CD4-positive, alpha-beta T cell treated with Interferon alpha-2 for 1 hour (primary cell): ENCODE measurements around the gene CYP1A2.
"Not testable (repeated sequence)": the region's sequence is repeated elsewhere in the genome, so short reads cannot be mapped to it uniquely, and the experiment has no call there.

ENCODE experiments used
- DNase-seq, 2 donors: peaks; one replicate each; pipeline ENCODE4 v3.0.0-alpha.2; 2020 to 2022

Gene CYP1A2, protein sequence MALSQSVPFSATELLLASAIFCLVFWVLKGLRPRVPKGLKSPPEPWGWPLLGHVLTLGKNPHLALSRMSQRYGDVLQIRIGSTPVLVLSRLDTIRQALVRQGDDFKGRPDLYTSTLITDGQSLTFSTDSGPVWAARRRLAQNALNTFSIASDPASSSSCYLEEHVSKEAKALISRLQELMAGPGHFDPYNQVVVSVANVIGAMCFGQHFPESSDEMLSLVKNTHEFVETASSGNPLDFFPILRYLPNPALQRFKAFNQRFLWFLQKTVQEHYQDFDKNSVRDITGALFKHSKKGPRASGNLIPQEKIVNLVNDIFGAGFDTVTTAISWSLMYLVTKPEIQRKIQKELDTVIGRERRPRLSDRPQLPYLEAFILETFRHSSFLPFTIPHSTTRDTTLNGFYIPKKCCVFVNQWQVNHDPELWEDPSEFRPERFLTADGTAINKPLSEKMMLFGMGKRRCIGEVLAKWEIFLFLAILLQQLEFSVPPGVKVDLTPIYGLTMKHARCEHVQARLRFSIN

DNA sequence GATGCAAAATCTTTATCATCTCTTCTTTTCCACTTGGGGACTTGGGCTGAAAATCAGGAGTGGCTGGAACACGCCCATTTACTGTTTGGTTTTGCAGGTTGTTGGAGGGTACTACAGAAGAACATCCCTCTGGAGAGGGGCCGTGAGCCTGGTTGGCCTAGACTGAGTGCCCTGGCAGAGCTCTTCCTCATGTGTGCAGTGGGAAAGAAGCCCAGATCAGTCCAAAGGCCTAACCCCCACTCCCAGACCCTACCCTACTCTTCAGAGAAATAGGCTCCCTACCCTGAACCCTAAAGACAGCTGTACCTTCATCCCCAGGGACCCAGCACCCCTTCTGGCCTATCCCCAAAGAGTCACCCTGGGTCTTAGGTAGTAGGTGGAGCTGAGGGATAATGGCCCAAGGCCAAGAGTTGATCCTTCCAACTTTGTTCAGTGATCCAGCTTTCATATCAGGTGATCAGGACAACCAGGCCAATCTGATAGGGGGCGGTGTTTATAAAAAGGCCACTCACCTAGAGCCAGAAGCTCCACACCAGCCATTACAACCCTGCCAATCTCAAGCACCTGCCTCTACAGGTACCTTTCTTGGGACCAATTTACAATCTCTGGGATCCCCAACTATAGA, at the start of gene CYP1A2:
Gene CYP1A2 (plus strand): TSS at position 524 of the 625 bp plus-strand sequence. CDS start 894 bp downstream, outside the sequence.
- DNase-seq, result no peak

DNA sequence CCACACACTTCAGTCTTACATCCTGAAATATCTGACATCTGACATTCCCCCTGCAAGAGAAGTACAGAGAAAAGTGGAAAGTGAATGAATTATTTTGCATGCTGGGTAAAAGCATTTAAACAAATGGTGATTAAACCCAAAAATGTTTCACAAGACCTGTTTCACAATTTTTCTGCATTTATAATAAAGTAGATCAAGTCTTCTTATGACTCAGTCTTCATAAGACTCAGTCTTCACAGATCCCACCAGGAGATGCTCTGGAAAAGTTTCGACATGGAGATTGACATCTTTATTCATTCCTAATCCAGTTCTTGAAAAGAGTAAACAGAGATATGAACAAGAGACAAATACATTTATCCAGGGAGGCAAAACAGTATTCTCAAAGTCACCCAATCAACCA, 39.6 kb upstream of the CYP1A2 start:
- no peak for DNase-seq

DNA sequence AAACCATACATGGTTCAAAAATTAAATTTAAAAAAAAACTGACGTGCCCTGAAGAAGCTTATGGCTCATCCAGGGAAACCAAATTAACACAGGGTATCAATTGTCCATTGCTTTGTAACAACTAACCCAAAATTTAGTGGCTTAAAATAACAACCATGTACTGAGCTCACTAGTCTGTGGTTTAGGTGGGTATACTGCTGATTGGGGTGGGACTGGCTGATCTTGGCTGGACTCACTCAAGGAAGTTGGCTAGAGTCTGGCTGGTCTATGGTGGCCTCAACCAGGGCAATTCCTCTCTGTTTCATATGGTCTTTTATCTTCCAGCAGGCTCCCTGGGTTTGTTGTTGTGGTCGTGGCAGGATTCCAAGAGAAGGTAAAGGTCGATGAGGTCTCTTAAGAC, 38.8 kb upstream of the CYP1A2 start:
- no peak for DNase-seq

DNA sequence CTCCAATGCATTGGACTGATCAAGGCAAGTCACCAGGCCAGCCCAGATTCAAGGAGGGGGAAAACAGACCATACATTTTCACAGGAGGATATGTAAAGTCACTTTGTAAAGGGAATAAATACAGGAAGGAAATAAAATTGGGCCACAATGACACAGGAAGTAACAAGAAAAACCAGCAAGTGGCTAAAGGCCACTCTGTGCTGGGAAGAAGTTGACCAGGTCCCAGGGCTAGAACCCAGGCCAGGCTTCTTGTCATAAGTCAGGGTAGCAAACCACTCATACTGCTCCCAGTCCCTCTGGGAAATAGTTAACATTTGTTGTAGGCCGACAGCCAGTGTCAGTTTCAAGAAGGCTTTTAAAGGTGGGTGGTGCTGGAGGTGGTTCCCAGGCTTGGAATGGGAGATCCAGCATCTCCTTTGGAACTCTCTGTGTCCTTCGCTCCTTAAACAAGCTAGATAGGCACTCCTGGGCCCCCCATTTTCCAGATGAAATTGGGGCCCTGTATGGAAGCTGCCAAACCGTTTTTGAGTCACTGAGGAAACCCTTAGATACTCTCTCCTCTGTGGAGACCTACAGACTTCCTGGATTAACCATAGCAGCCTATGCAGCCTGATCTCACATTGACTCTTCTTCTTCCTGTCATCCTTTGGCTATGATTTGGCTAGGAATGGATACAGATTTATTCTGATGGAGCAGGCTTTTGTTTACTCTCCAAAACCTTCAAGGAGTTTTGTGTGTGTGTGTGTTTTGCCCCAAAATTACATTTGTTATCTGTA, 38.1 kb upstream of the CYP1A2 start:
- DNase-seq, result no peak

DNA sequence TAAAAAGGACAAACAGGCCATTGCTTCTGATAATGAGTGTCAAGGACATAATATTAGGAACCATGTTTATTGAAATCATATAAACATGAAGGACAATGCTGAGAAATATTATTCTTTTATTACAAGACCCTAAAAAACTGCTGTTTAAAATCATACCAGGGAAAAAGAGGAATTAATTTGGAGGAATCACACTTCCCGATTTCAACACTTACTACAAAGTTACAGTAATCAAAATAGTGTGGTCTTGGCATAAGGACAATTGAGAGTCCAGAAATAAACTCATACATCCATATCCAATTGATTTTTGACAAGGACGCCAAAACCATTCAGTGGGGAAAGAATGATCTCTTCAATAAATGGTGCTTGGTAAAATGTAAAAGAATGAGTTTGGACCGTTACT, 36.3 kb upstream of the CYP1A2 start:
- no peak for DNase-seq

DNA sequence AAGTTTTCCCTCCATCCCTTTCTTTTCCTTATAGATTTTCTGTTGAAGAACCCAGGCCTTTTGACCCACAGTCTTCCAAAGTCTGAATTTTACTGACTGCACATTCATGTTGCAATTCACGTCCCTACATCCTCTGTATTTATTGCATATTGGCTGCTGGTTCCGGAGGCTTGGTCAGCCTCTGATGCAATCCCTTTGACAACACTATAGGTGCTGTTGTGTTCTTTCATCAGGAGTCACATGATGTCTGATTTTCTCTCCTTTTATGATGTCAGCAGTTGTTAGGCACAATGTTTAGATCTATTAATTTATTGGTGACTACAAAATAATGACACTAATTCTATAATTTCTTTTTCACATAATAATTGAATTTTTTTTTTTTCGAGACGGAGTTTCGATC, 32.0 kb upstream of the CYP1A2 start:
- DNase-seq, result no peak

DNA sequence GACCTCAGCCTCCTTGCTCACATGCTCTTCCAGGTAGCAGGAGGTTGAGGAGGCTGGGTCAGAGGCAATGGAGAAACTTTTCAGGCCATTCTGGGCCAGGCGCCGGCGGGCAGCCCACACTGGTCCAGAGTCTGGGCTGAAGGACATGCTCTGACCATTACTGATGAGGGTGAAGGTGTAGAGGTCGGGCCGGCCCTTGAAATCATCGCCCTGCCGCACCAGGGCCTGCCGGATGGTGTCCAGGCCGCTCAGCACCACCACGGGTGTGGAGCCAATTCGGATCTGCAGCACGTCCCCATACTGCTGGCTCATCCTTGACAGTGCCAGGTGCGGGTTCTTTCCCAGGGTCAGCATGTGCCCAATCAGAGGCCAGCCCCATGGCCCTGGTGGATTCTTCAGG, 26.1 kb upstream of the CYP1A2 start:
- no peak for DNase-seq

DNA sequence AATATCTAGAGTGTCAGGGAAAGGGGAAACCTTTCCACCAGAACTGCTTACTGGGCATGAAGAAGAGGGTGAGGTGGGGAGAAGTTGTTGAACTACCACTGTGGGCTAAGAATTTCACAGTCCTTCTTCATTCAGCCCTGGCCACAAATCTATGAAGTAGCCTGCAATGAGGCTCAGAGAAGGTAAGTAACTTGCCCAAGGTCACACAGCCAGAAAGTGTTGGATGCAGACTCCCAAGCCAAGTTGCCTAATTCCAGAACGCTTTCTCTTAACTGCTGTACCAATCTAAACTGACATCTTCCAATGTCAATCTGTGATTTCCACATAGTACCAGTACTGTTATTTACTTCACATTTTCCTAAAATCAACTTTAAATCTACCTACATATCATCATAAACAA, 25.5 kb upstream of the CYP1A2 start:
- DNase-seq, result no peak

DNA sequence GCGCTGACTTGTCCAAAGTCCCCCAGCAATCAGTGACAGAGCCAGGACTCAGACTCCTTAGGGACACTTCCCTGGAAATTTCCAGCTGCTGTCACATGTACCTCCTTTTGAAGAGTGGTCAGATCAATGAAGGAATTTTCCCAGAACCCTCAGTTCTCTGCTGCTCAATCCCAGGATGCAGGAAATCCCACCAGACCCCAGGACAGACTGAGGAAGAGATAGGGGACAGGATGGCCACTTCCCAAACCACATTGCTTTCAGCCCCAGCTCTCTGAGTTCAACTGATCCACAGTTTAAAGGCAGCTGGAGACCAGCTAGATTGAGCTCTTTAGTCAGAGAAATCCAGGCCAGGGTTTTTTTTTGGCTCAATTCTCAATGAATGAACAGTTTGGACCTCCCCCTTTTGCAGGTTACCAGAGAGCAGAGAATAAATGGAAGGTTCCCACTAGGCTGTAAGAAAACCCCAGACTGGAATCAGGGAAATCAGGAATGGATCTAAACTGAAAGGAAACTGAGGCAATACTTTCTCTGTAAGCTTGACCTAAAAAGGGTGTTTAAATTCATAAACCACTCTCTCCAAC, 24.8 kb upstream of the CYP1A2 start:
- DNase-seq, result peak in 1 of 2 donors; percentile 38

DNA sequence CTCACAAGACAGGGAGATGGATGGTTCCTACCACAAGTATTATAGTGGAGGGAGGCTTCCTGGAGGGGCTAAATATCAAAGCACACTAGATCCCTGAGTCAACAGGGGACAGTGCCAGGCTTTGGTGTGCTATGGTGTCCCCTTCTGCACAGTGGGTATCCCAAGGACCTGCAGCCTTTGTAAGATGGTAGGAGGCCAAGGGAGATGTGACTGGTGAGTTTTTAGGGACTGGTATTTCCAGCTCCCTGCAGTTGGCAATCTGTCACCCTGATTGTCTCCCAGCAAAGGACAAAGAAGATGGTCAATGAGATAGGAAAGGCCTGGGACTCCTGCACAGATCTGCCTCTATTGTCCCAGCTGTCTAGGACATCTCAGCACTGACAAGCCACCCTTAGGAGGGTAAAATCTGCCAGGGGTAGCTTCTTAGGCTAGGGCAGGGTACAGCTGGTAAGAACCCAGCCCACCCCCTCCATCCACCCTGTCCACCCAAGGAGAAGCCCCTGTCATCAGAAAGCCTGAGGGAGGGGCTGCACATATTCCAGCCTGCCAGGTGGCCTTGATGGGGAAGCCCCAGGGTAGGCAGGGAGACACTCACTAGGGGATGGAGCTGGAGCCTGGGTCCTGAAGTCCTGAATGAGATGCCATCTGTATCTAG, 23.9 kb upstream of the CYP1A2 start:
- no peak for DNase-seq

DNA sequence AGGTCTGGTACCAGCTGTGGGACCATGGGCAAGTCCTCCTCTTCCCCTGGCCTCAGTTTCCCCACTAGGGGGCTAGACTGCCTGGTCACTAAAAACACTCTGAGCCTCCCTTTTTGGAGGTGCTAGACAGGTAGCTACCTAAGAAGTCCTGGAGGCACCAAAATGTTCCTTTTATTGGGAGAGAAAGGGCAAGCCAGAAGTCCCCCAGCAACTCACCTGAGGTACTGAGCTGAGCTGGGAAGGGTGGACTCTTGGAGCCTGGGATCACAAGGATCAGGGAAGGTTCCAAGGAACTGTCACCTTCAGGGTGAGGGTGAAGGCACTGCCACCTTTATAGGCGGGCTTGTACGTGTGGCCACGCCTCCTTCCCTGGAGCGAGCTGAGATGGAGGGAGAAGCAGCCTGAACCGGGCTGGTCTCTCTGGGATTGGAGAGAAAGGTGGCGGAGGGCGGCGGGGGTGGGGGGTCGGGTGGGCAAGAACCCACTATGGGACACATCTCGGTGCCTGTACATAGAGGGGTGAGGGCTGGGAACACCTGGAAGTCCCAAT, 23.3 kb upstream of the CYP1A2 start, which contains the start of gene CYP1A1:
Gene CYP1A1 (minus strand): TSS at position 304 of the 550 bp plus-strand sequence. CDS start 2,431 bp downstream, outside the sequence.
- peak in 1 of 2 donors; percentile 25 for DNase-seq

DNA sequence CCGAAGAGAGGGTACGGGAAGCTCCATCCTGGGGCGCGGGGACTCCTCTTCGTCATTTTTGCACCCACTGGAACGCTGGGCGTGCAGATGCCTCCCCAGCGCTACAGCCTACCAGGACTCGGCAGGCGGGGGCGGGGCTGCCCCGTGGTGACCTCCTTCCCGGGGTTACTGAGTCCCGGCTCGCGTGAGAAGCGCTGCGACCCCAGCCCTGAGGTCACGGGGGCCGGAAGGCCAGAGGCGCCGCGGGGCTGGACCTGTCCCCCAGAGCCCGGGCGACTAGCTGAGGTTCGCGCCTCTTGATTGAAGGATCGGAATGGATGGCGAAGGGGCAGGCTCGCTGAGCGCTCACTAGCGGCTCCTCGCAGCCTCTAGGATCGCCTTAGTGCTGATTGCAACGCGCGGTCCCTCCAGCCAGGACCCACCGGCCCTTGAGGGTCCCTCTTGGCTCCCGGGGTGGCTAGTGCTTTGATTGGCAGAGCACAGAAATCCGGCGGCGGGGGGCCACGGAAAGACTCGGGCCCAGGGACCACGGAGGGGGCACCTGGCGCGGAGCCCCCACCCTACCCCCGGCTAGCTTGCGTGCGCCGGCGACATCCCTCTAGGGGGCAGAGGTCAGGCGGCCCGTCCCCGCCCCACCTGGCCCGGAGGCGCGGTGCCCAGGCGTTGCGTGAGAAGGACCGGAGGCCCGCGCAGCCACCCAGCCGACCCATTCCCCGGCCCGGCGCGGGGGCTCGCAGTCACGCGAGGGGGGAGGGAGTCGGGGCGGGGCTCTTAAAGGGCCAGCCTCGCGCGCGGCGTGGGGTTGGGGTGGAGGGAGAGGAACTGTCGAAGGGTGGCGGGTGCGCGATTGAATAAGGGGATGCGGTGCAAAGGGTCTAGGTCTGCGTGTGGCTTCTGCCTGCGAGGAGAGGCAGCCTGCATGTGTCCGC, 22.5 kb upstream of the CYP1A2 start:
- DNase-seq, result peak in 1 of 2 donors; percentile 36

DNA sequence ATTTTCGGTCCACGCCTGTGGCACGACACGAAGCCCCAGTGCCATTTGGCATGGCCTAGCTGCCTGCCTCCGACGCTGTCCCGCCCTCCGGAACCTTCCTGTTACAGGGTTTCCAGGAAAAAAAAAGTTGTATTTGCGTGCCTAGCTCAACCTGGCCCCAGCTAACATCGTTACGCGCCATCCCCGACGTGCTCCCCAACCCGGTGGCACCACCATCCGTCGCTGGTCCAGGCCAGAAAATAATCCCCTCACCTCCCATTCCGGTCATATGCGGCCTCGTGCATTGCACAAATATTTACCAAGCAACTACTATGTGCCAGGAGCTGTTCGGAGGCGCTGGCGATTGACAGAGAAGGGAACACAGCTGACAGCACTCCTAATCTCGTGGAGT, 21.9 kb upstream of the CYP1A2 start:
- DNase-seq, result no peak

DNA sequence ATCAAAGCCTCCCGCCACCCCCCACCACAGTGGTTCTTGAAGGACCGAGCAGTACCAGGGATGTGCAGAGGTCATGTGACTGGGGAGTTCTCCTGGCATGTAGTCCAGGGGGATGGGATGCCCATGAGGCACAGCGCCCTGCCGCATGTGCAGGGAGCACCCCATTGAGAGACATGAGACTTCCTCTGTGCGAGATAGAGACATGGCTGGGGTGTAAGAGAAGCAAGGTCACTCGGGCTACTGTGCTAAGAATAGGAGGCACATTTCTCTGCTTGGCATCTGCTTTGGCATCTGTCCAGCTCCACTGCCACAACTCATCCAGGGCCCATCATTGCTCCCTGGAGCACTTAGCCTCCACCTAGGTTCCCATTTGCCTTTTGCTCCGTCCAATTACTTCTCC, 20.9 kb upstream of the CYP1A2 start:
- DNase-seq, result no peak

DNA sequence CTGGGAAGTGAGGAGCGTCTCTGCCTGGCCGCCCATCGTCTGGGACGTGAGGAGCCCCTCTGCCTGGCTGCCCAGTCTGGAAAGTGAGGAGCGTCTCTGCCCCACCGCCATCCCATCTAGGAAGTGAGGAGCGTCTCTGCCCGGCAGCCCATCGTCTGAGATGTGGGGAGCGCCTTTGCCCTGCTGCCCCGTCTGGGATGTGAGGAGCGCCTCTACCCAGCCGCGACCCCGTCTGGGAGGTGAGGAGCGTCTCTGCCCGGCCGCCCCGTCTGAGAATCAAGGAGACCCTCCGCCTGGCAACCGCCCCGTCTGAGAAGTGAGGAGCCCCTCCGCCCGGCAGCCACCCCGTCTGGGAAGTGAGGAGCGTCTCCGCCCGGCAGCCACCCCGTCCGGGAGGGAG, 19.9 kb upstream of the CYP1A2 start:
- DNase-seq, result not testable (repeated sequence)

DNA sequence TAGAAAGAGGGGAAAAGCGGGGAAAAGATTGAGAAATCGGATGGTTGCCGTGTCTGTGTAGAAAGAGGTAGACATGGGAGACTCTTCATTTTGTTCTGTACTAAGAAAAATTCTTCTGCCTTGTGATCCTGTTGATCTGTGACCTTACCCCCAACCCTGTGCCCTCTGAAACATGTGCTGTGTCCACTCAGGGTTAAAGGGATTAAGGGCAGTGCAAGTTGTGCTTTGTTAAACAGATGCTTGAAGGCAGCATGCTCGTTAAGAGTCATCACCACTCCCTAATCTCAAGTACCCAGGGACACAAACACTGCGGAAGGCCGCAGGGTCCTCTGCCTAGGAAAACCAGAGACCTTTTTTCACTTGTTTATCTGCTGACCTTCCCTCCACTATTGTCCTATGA, 19.3 kb upstream of the CYP1A2 start:
- not testable (repeated sequence) for DNase-seq

DNA sequence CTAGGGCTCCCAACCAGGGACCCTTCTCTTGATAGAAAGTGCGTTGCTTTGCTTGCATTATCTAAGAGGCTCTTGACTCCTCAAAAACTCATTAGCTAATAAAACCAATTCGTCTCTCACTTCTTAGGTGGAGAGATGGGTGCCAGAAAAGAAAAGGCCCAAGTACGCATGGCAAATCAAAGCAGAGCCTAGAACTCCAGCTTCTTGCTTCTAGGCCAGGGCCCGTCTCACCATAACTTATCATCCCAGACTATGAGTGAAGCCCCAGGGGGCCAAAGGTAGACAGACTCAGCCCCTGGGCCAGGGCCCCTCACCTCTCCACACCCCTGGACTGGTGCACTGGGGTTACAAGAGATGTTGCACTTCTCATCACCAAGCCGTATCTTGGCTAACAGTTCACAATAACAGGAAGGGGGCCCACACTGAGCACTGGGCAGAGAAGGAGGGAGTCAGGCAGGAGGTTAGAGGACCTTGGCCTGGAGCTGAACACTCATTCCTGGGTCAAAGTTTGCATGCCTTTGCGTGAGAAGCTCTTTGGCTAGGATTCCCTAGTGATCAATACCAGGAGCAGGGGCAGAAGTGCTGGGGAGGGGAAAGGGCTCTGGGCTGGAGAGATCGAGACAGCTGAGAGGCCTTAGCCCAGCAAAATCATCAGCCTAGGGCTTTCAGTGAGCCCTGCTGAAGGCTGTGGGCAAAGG, 17.9 kb upstream of the CYP1A2 start:
- DNase-seq, result no peak

DNA sequence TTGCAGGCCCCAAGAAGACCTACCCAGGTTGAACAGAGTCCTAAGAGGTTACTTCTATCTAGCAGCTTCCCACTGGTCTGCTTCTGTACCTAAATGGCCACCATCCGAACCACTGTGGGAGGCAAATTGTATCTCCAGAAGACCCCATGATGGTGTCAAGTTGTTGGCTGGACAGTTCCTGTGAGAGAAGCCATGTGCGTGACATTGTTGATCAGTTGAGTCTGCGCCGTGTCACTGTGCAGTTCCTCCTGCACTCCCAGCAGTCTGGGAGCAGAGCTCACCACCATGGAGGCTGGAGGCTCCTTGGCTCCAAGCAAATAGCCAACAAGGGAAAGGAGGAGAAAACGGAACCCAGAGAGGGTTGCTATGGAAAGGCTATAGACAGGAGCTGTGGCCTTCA, 15.8 kb upstream of the CYP1A2 start:
- DNase-seq, result no peak

DNA sequence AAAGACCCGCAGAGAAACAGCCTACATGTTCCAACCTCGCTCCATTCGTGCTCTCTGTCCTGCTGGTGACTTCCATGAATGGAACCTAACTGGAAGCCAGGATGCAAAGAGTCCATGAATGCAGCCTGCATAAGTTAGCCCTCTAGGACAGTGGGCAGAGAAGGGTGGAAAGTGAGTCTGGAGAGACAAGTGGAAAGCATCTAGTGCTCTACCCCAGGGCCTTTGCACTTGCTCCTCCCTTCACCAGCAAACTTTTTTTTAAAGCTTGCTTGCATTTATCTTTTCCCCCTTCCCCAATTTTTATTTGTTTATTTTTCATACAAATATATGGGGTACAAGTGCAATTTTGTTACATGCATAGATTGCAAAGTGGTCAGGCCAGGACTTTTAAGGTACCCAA, 15.4 kb upstream of the CYP1A2 start:
- DNase-seq, result no peak

DNA sequence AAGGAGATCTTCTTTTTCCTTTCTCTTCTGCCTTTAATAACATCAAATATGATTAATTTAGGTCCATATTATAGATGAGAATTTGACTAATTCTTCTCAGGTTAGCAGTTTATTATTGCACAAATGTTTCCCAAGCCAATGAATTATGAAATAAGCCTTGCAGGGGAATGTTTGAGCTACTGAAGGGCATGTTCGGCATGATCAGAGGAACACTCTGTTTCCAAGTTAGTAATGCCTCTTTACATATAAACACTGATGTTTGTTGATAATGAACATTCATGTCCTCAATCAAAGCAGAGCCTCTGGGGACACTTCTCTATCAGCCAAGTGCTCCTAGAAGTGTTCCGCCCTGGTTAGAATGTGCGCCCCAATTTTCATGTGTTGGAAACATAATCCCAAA, 13.3 kb upstream of the CYP1A2 start:
- DNase-seq, result no peak
